Stimulated activated CD8-positive, alpha-beta memory T cell treated with anti-CD3 and anti-CD28 coated beads, Interleukin-2, amount 100 ng/mL, for 1 hour (primary cell): Measurements from ENCODE around the gene MT1HL1.

ENCODE experiments used
- DNase-seq, 2 donors: peaks; one replicate each; pipeline ENCODE4 v3.0.0-alpha.2; 2020; ENCODE audit warnings: low read depth in 2 of 2

Gene MT1HL1

GRCh38 chr1:237004116-237004515, at the start of gene MT1HL1:
MT1HL1 (minus strand) TSS chr1:237004441; CDS start chr1:237004372, 69 bp downstream.
- no peak for DNase-seq

DNA sequence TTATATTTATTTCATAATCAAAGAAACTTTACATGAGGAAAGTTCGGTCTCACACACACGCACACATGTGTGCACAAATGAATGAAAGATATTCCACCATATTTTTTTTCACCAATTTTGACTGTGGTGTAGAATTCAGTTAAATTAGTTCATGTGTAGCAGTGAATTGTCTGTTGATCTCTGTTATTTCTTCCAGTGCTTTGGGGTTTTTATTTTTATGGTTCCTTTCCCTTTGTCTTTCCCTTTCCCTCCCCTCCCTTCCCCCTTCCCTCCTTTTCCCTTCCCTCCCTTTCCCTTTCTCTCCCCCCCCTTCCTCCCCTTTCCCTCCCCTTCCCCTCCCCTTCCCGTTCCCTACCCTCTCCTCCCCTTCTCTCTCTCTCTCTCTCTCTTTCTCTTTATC, 46.7 kb upstream of the MT1HL1 start:
- no peak for DNase-seq

DNA sequence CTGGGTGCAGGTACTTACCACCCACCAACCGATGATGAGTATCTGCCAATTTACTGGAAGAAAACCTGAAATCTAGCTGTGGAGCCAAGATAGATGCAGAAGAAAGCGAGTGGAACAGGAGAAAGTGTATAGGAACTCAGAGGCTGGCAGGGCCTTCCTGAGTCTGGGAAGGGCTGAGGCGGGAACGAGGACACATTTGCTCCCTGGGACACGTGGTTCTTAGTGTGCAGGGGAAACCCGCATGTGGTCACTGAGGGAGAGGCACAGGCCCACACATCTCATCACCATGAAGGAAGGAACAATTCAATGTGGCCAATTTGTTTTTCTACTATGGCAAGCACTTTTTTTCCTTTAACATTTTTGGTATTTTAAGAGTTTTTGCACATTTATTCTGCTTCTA, 45.9 kb upstream of the MT1HL1 start:
- DNase-seq, result no peak

DNA sequence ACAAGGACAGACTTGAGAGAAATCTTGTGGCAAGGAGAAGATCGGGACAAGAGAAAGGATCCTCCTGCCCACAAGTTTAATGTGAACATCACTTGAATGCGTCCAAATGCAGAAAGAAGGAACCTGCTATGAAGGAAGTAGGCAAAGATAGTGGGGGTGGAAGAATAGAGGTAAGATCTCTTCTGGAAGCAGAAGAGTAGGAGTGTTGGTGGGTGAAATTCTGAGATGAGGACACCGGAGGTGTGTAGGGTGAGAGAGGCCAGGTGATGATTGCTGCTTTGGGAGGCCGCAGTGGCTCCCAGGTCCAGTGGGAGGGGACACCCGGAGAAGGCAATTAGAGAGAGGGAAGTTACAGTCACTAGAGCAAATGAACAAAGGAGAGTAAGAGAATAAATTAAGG, 44.6 kb upstream of the MT1HL1 start:
- DNase-seq, result no peak

- no peak for DNase-seq
Observed at GRCh38 chr1:237045278-237046016, 41.2 kb upstream of the MT1HL1 start.

DNA sequence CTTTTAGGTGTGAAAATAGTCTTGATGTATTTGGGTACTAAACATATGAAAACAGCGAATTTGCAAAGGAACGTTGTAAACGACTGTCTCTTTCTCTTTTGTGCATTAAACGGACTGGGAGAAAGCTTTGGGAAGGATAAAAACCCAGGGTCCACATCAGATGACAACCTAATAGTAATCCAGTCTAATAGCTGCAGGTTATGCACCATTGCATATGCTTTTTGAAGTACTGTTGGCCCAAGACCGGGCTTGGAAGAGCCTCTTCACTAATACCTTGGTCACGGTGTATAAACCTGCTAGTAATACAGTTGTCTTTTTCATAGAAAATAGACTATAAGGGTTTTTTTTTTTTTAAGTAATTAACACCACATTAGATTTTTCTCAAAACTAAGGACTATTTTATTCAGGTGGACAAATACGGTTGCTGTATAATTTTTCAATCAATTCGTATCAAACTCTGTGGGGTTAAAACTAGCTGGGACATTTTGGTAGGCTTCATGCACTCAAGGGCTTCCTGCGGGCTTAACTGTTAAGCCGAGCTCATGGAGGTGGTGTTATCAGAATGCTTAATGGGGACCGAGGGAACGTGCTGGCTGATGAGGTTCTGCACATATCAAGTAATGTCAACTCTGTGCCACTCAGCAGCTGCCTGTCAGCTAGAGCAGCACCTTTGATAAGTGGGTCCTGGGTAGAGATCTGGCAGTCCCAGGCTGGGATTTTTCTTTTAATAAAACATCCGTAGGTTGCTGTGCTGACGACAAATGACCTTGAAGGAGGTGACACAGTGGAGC, 39.8 kb upstream of the MT1HL1 start:
- DNase-seq, result no peak

DNA sequence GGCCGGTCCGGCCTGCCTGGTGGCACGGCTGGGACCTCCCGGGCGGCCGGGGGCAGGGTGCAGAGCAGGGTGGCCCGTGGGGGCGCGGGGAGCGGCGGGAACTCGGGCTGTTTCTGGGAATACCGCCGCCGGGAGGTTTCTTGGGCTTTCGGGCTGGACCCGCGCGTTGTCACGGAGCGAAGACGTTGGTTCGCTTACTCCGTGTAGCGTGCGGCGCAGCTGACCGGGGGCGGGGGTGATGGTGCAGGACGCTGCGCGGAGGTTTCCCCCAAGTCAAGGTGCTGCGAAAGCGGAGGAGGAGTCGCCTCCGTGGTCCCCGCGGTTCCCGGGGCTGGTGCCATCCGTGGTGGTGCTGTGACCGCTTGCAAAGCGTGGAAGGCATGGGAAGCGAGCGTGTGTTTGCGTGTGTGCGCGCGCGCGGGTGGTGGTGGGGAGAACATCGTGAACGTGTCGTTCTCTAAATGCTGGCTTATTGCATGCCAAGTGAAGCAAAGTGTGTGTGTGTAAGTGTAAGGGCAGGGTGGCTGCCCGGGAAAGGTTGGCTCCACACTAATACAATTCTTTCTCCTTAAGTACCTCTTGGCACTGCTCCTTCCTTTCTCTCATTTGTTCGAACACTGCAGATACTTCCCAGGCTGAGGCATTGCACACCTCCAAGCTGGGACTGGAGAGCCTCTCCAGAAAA, 38.8 kb upstream of the MT1HL1 start:
- DNase-seq, result no peak

GRCh38 chr1:237042526-237042891, 38.3 kb upstream of the MT1HL1 start:
- DNase-seq, result no peak

DNA sequence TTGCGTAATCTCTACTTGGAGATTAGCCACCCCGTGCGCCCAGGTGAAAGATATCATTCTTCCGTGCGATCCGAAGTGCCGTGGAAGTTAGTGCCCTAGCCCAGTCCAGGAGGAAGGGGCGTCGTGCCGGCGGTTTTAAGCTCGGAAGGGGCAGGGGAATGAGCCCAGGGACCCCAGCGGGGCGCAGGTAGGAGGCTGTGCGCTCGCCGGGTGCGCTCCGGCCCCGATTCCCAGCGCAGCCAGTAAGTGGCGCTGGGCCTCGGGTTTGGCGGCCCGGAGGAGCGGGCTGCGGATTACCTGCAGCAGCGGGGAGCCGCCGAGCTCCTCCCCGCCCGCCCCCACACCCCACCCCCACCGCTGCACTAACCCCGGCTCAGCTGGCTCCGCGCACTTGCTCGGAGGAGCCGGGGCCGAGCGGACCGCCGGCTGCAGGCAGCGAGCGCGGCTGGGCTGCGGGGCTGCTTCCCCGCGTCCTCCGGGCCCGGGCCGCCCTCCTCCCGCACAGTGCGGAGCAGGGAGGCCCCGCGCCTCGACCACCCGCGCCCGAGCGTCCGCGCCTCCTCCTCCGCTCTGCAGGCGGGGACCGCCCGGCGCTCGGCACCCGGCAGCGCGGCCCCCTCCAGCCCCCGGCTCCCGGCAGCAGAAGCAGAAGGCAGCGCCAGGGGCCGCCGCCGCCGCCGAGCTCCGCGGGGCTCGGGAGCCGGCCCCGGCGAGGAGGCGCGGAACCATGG, 37.7 kb upstream of the MT1HL1 start, which contains the start of gene RYR2:
TSS of gene RYR2 (plus strand) at position 390 of the 731 bp plus-strand sequence. CDS start at position 728, 338 bp downstream.
- no peak for DNase-seq

- no peak for DNase-seq
Observed at GRCh38 chr1:237041461-237041794, 37.2 kb upstream of the MT1HL1 start.

DNA sequence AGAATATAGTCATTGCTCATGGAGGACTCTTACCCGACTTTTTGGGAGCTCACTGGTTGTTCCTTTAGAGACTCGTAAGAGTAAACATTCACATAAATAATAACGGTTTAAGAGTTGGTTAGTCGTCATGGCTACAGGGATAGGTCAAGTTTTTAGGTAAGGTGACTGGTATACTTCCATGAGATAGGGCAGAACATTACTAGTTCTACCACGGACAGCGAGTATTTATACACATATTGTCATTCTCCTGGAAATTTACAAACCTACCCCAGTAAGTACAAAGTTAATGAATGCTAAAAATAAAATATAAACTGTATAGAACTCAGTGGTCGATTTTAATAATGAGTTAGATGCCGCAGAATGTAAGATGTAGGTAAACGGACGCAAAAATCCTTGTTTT, 36.6 kb upstream of the MT1HL1 start:
- DNase-seq, result no peak

GRCh38 chr1:237038211-237038610, 34.0 kb upstream of the MT1HL1 start:
- DNase-seq, result no peak

GRCh38 chr1:237035759-237036158, 31.5 kb upstream of the MT1HL1 start:
- no peak for DNase-seq

DNA sequence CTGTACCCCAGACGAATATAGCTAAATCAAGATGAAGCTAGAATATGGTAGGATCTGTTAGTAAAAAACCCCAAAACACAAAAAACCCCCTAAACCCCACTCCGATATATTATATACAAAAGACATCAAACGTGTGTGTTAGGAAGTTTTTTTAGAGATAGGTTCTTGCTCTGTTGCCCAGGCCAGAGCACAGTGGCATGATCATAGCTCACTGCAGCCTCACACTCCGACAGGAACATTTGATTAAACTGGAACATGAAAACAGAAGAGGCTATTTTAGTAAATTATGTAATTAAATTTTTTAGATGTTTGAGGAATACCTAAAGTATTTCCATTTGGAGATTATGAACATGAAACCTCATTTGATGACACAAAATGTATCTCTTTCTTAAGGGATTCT, 29.6 kb upstream of the MT1HL1 start:
- DNase-seq, result no peak

GRCh38 chr1:237033061-237033460, 28.8 kb upstream of the MT1HL1 start:
- no peak for DNase-seq

DNA sequence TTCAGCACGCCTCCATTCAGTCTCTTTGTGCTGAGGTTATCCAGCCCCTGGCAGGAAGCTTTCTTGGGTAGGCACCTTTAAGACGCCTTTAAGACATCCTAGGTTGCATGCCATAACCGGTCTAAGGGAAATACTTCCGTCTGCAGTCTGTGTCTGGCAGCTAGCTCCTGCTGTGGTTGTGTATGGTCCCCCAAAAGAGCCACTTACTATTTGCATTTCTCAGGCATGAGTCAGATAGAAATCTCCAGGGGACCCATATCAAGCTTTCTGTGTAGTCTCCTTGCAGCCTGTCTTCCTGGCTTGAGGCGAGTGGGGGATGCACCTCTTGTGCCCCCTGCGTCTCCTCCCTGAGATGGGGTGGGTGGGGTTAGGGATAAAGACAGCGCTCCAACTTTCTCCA, 27.8 kb upstream of the MT1HL1 start:
- no peak for DNase-seq

GRCh38 chr1:237031480-237031879, 27.2 kb upstream of the MT1HL1 start:
- DNase-seq, result no peak

DNA sequence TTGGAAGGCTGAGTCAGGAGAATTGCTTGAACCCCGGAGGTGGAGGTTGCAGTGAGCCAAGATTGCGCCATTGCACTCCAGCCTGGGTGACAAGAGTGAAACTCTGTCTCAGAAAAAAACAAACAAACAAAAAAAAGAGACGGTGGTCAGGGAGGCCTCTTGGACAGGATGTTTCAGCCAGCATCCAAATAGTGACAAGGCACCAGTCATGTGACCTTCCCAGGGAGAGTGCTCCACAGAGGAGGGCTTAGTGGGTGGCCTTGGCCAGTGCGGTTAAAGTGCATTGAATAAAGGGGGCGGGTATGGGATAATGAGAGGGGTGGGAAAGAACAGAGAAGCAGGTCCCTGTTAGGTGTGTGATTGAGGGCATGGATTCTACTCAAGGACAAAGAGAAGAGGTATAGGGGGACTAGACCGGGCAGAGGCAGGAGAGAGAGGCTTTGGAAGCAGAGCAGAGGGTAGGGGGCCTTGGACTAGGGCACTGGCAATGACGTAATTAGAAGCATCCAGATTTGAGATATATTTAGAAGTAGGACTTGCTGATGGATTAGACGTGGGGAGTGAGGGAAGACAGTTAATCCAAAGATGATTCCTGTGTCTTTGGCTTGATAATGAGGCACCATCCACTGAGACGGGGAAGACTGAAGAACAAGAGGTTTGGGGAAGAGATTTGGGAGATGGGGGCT, 25.8 kb upstream of the MT1HL1 start:
- no peak for DNase-seq

- DNase-seq, result no peak
Observed at GRCh38 chr1:237029240-237029639, 25.0 kb upstream of the MT1HL1 start.

DNA sequence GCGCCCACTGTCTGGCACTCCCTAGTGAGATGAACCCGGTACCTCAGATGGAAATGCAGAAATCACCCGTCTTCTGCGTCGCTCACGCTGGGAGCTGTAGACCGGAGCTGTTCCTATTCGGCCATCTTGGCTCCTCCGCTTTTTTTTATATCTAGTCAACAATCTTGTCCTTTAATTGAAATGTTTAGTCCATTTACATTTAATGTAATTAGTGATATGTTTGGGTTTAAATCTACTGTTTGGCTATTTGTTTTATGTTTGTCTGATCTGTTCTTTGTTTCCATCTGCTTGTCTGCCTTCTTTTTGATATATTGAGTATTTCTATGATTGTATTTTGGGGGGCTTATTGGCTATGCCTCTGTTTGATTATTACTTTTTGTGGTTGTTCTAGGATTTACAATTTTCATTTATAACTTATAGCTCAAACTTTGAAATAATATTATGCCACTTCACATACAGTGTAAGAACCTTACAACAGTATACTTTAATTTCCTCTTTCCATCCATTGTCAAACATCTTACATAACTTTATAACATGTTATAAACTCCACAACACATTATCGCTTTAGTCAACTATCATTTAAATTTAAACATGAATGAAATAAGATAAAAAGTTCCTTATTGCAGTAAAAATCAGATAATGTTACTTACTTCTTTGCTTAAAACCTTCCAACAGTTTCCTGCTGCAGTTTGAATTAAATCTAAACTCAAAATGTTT, 21.3 kb upstream of the MT1HL1 start:
- no peak for DNase-seq

GRCh38 chr1:237018896-237019295, 14.7 kb upstream of the MT1HL1 start:
- DNase-seq, result no peak
